ENCODE data around the gene TBCD. TPM values are rescaled to one million over a fixed set of nuclear protein-coding genes. Genes with fewer than 3 reads are reported as not detected.

The TBCD gene
- total RNA-seq, 1 donor from 2014 or later, result 49.9 TPM

DNA sequence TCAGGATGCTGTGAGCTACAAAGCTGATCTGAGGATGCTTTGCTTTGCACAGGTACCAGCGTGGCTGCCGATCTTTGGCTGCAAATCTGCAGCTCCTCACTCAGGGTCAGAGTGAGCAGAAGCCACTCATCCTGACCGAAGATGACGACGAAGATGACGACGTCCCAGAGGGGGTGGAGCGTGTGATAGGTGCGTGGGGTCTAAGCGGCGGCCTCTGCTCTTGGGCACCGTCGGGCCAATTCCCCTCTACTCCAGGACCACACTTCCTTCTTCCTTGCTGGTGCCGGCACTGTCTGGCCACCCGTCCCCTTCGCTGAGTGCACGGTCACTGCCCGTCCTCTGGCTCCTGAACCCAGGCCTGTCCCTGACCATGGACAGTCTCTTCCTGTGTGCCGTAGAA lies 54.0 kb downstream of the TBCD start:
- TF ChIP-seq, protein P1, sequence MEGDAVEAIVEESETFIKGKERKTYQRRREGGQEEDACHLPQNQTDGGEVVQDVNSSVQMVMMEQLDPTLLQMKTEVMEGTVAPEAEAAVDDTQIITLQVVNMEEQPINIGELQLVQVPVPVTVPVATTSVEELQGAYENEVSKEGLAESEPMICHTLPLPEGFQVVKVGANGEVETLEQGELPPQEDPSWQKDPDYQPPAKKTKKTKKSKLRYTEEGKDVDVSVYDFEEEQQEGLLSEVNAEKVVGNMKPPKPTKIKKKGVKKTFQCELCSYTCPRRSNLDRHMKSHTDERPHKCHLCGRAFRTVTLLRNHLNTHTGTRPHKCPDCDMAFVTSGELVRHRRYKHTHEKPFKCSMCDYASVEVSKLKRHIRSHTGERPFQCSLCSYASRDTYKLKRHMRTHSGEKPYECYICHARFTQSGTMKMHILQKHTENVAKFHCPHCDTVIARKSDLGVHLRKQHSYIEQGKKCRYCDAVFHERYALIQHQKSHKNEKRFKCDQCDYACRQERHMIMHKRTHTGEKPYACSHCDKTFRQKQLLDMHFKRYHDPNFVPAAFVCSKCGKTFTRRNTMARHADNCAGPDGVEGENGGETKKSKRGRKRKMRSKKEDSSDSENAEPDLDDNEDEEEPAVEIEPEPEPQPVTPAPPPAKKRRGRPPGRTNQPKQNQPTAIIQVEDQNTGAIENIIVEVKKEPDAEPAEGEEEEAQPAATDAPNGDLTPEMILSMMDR (IDR thresholded peaks at IDR 0.05), result no peak
- ATAC-seq (ENCODE audit: low read depth) (no peak), DNase-seq (no peak)
- Mint-ChIP-seq H3K4me3 (no peak overlapping the region), H3K36me3 (ENCODE audit: low read depth) (peaks cover 44% of the 10 kb centered on the region), H3K4me1 (peaks cover 2% of the 10 kb centered on the region), H3K27me3 (no peaks in the 10 kb centered on the region), H3K9me3 (peaks cover 5% of the 10 kb centered on the region), H3K27ac (no peak overlapping the region)
- POLR2A ChIA-PET, result no interaction called here
- CTCF ChIA-PET, result no interaction called here
- intact Hi-C loops (cut with micrococcal nuclease), result no loop called here

DNA sequence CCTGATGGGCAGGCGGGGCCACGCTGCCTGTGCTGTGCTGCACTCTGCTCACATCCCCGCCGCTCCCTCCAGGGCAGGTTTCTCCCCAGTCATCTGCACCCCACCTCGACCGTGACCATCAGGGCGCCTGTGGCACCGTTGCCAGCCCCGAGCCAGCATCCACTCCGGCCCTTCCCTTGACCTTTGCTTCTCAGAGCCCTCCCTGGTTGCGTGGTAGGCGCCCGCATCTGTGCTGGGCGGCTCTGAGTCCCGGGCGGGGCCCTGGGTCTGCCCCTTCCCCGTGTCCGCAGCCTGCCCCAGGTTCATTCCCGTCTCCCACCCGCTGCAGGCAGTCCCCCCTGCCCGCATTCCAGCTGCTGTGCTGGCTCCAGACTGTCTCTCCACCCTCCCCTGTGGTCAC lies 54.8 kb downstream of the TBCD start:
- DNase-seq, result no peak
- TF ChIP-seq, protein P1 (IDR thresholded peaks at IDR 0.05), result no peak
- Mint-ChIP-seq H3K4me3 (no peak overlapping the region), H3K4me1 (no peaks in the 10 kb centered on the region), H3K36me3 (ENCODE audit: low read depth) (peaks cover 46% of the 10 kb centered on the region), H3K27ac (no peak overlapping the region), H3K9me3 (no peaks in the 10 kb centered on the region), H3K27me3 (no peaks in the 10 kb centered on the region)
- no peak for ATAC-seq (ENCODE audit: low read depth)
- POLR2A ChIA-PET, result no interaction called here
- CTCF ChIA-PET, result no interaction called here
- intact Hi-C loops (cut with micrococcal nuclease), result no loop called here

DNA sequence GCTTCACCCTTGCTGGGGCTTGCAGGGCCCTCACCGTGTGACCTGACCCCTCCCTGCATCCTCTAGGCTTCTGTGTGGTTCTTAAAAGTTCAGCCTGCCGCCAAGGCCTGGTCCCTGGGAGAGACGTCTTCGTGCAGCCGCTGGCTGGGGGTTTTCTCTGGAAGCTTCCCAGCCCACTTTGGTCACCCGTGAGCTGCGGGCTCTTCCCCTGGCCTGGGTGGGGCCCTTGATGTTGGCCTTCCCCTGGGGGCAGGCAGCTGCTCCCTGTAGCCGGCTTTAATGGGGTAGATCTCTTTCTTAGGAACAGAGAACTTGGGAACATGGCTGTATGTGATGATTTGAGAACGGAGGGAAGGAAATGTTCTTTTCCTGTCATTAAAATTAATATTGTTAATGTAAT lies 55.2 kb downstream of the TBCD start:
- intact Hi-C loops (cut with micrococcal nuclease), result no loop called here
- Mint-ChIP-seq H3K9me3 (no peaks in the 10 kb centered on the region), H3K27me3 (no peaks in the 10 kb centered on the region), H3K36me3 (ENCODE audit: low read depth) (peaks cover 46% of the 10 kb centered on the region), H3K4me3 (no peak overlapping the region), H3K27ac (no peak overlapping the region), H3K4me1 (no peaks in the 10 kb centered on the region)
- TF ChIP-seq, protein P1 (IDR thresholded peaks at IDR 0.05), result no peak
- CTCF ChIA-PET, result interaction anchor here (1.0 kb wide), 1 partner anchor 25 kb away, joined by 3 read pairs; no protein-coding TSS in a partner anchor
- POLR2A ChIA-PET, result no interaction called here
- DNase-seq (no peak), ATAC-seq (ENCODE audit: low read depth) (no peak)

DNA sequence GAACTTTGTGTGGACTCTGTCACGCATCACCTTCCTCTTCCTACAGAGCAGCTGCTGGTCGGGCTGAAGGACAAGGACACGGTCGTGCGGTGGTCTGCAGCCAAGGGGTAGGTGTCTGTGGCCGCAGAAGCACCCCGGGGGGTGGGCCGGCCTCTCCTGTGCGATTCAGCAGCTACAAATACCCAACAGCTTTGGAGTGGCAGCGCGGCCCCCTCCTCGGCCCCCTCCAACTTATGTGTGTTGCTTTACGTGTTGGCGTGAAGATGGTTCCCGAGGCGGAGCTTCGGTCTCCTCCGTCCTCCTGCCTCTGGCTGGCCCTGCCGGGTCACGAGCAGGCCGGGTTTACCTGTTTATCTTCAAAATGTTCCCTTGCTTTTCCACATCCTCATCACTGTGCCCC lies 55.7 kb downstream of the TBCD start:
- Mint-ChIP-seq H3K4me1 (no peaks in the 10 kb centered on the region), H3K27ac (no peak overlapping the region), H3K9me3 (no peaks in the 10 kb centered on the region), H3K4me3 (no peak overlapping the region), H3K27me3 (no peaks in the 10 kb centered on the region), H3K36me3 (ENCODE audit: low read depth) (peaks cover 48% of the 10 kb centered on the region)
- ATAC-seq (ENCODE audit: low read depth), result no peak
- intact Hi-C loops (cut with micrococcal nuclease), result no loop called here
- ChIA-PET CTCF (interaction anchor here (1.0 kb wide), 1 partner anchor 26 kb away, joined by 3 read pairs; no protein-coding TSS in a partner anchor), POLR2A (no interaction called here)
- no peak for DNase-seq
- TF ChIP-seq, protein P1 (IDR thresholded peaks at IDR 0.05), result no peak

DNA sequence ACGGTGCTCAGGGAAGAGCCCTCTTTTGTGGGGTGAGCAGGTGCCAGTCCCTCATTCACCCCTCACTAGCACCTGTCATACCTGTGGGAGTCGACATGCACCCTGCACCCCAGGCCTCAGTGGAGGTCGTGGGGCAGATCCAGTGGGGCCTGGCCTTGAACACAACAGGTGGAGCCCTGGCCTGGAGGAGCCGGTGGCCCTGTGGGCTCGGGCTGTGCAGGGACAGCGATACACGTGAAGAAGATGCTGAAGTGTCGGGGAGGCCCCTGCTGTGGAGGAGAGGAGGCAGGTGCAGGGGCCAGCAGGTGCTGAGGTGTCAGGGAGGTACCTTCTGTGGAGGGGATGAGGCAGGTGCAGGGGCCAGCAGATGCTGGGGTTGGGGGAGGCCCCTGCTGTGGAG lies 56.1 kb downstream of the TBCD start:
- H3K27ac Mint-ChIP-seq, result no peak overlapping the region

More for the DNA sequence above, 56.1 kb downstream of the TBCD start:
- H3K27me3 Mint-ChIP-seq, result no peaks in the 10 kb centered on the region
- DNase-seq (no peak), ATAC-seq (ENCODE audit: low read depth) (no peak)
- H3K4me1 Mint-ChIP-seq, result no peaks in the 10 kb centered on the region
- peaks cover 47% of the 10 kb centered on the region for H3K36me3 Mint-ChIP-seq (ENCODE audit: low read depth)
- ChIA-PET CTCF (interaction anchor here (1.0 kb wide), 1 partner anchor 26 kb away, joined by 3 read pairs; no protein-coding TSS in a partner anchor), POLR2A (no interaction called here)
- intact Hi-C loops (cut with micrococcal nuclease), result no loop called here
- TF ChIP-seq, protein P1 (IDR thresholded peaks at IDR 0.05), result no peak
- H3K4me3 Mint-ChIP-seq, result no peak overlapping the region
- no peaks in the 10 kb centered on the region for H3K9me3 Mint-ChIP-seq

Measured in activated B cell treated with CpG ODN at 0.5 μM for 24 hours (primary cell).